Activated naive CD4-positive, alpha-beta T cell treated with anti-CD3 and anti-CD28 coated beads, Interleukin-2, amount 50 U/mL, for 24 hours (primary cell): ENCODE measurements around the gene SERPINA12.

Source experiments
- H3K27ac Mint-ChIP-seq: one replicate; pipeline ENCODE4 v1.8.0; 2021; ENCODE audit warnings: mild to moderate bottlenecking, mixed read lengths
- H3K27me3 Mint-ChIP-seq: one replicate; pipeline ENCODE4 v1.8.0; 2021; ENCODE audit warnings: mixed read lengths
- H3K36me3 Mint-ChIP-seq: one replicate; pipeline ENCODE4 v1.8.0; 2021; ENCODE audit warnings: mixed read lengths
- H3K4me1 Mint-ChIP-seq: one replicate; pipeline ENCODE4 v1.8.0; 2021; ENCODE audit warnings: mixed read lengths
- H3K4me3 Mint-ChIP-seq: one replicate; pipeline ENCODE4 v1.8.0; 2021; ENCODE audit warnings: mild to moderate bottlenecking, mixed read lengths
- H3K9me3 Mint-ChIP-seq: one replicate; pipeline ENCODE4 v1.8.0; 2021; ENCODE audit warnings: mixed read lengths

SERPINA12 gene

GRCh38 chr14:94448071-94448808 lies 61.0 kb downstream of the SERPINA12 start:
- H3K4me1 Mint-ChIP-seq = no peaks in the 10 kb centered on the region
- no peaks in the 10 kb centered on the region for H3K9me3 Mint-ChIP-seq
- H3K4me3 Mint-ChIP-seq = no peak overlapping the region
- H3K36me3 Mint-ChIP-seq = no peaks in the 10 kb centered on the region
- peaks cover 16% of the 10 kb centered on the region for H3K27me3 Mint-ChIP-seq
- no peak overlapping the region for H3K27ac Mint-ChIP-seq

DNA sequence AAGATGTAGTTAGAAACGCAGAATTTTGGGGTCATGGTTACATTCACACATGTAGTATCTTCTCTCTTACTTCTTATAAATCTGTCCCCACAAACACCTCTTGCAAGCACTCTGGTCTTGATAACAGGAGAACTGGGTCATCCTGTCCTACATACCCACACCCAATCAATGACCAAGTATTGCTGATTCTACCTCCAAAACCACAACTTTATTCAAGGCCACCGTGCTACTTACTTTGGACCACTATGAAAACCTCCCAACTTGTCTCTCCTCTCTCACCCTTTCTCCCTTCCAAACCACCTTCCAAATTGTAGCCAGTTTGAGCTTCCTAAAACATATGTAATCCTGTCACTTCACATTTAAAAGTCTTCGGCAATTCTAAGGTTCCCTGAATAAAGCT lies 62.1 kb downstream of the SERPINA12 start:
- H3K27me3 Mint-ChIP-seq = peaks cover 12% of the 10 kb centered on the region

DNA sequence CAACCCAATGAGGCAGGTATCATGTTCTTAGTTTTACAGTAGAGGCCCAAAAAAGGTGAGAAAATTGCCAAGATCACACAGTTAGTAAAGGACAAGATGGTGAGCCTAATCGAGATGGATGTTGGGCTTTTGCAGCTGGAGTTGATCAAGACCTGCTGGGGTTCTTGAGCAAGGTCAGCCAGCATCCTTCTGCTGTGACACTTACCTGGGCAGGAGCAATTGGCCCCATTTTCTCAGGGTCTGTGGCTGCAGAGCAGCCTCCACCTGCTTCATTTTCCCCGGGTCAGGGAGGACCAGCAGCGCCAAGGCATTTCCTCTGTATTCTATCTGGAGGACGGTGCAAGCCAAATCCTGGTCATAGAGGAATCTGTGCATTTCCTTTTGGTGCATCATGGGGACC lies 63.1 kb downstream of the SERPINA12 start:
- Mint-ChIP-seq H3K27me3 (peaks cover 14% of the 10 kb centered on the region), H3K4me1 (no peaks in the 10 kb centered on the region), H3K27ac (no peak overlapping the region)

More for the DNA sequence above, 62.1 kb downstream of the SERPINA12 start:
- no peak overlapping the region for H3K27ac Mint-ChIP-seq
- H3K4me1 Mint-ChIP-seq = no peaks in the 10 kb centered on the region
- H3K36me3 Mint-ChIP-seq = no peaks in the 10 kb centered on the region
- H3K9me3 Mint-ChIP-seq = no peaks in the 10 kb centered on the region
- H3K4me3 Mint-ChIP-seq = no peak overlapping the region

GRCh38 chr14:94445003-94445402 lies 64.3 kb downstream of the SERPINA12 start:
- peaks cover 11% of the 10 kb centered on the region for H3K27me3 Mint-ChIP-seq
- no peak overlapping the region for H3K4me3 Mint-ChIP-seq
- H3K4me1 Mint-ChIP-seq = no peaks in the 10 kb centered on the region
- H3K36me3 Mint-ChIP-seq = no peaks in the 10 kb centered on the region
- H3K9me3 Mint-ChIP-seq = peaks cover 5% of the 10 kb centered on the region
- no peak overlapping the region for H3K27ac Mint-ChIP-seq

More for the DNA sequence above, 63.1 kb downstream of the SERPINA12 start:
- Mint-ChIP-seq H3K36me3 (no peaks in the 10 kb centered on the region), H3K9me3 (peaks cover 5% of the 10 kb centered on the region), H3K4me3 (no peak overlapping the region)

GRCh38 chr14:94441531-94442205 lies 67.6 kb downstream of the SERPINA12 start:
- H3K4me3 Mint-ChIP-seq = no peak overlapping the region
- H3K4me1 Mint-ChIP-seq = no peaks in the 10 kb centered on the region
- H3K27ac Mint-ChIP-seq = no peak overlapping the region
- H3K36me3 Mint-ChIP-seq = no peaks in the 10 kb centered on the region
- peaks cover 5% of the 10 kb centered on the region for H3K27me3 Mint-ChIP-seq
- H3K9me3 Mint-ChIP-seq = peaks cover 5% of the 10 kb centered on the region

GRCh38 chr14:94441130-94441529 lies 68.1 kb downstream of the SERPINA12 start:
- no peaks in the 10 kb centered on the region for H3K36me3 Mint-ChIP-seq
- peaks cover 5% of the 10 kb centered on the region for H3K9me3 Mint-ChIP-seq
- H3K27ac Mint-ChIP-seq = no peak overlapping the region
- no peaks in the 10 kb centered on the region for H3K4me1 Mint-ChIP-seq
- H3K27me3 Mint-ChIP-seq = peaks cover 7% of the 10 kb centered on the region
- H3K4me3 Mint-ChIP-seq = no peak overlapping the region

GRCh38 chr14:94439453-94440057 lies 69.7 kb downstream of the SERPINA12 start:
- Mint-ChIP-seq H3K27me3 (peaks cover 17% of the 10 kb centered on the region), H3K4me3 (no peak overlapping the region), H3K4me1 (no peaks in the 10 kb centered on the region), H3K27ac (no peak overlapping the region), H3K9me3 (peaks cover 5% of the 10 kb centered on the region), H3K36me3 (peaks cover 3% of the 10 kb centered on the region)
